Measurements from ENCODE around the gene JSRP1. TPM values are rescaled to one million over a fixed set of nuclear protein-coding genes. Genes with fewer than 3 reads are reported as not detected.
A peak's percentile ranks its signal among the peaks of the same experiment; 100 is the strongest.

The JSRP1 gene
- total RNA-seq, 1 donor from 2014 or later: not detected

DNA sequence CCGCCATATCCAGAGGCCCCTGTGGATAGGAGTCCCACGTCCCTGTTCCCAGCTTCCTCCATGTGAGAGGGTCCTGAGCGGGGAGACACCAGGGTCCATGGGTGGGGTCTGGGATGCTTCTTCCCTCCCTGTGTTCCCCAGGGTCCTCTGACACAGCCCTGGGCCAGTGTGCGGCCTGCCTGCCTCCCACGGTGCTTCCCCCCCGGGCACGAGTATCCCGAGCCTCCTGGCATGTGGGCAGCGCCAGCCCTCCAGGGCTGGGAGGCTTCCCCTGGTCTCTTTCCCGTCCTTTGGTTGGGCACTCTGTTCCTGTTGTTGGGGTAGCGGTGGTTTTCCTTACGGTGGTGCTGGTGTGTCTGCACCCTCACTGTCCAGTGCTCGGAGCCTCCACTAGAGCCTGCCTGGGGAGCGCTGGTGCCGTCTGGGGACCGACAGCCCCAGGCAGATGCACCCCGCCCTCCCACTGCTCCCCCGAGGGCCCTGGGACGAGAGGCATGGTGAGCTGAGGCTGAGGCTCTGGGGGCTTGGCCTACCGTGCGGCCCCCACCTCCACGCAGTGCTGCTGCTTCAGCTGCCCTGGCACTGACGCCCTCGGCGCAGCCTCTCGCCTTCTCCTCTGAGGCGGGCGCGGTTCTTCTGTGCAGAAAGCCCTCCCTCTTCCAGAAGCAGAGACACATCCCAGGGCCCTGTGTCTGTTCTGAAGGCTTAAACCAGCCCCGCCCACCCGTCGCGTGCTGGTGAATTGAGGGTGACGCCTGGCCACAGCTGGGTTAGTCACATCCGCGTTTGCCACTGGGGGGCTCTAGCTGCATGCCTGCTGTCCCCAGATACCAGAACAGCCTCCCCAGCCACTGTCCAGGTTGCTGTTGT lies 48.0 kb downstream of the JSRP1 start:
- Histone ChIP-seq H3K36me3 (ENCODE audit: control insufficient read depth, insufficient read depth, low read length) (peaks cover 22% of the 10 kb centered on the region), H3K4me3 (ENCODE audit: low read depth, low read length) (no peak overlapping the region), H3K27me3 (ENCODE audit: control insufficient read depth, insufficient read depth, low read length) (no peaks in the 10 kb centered on the region)
- TF ChIP-seq, protein P1, sequence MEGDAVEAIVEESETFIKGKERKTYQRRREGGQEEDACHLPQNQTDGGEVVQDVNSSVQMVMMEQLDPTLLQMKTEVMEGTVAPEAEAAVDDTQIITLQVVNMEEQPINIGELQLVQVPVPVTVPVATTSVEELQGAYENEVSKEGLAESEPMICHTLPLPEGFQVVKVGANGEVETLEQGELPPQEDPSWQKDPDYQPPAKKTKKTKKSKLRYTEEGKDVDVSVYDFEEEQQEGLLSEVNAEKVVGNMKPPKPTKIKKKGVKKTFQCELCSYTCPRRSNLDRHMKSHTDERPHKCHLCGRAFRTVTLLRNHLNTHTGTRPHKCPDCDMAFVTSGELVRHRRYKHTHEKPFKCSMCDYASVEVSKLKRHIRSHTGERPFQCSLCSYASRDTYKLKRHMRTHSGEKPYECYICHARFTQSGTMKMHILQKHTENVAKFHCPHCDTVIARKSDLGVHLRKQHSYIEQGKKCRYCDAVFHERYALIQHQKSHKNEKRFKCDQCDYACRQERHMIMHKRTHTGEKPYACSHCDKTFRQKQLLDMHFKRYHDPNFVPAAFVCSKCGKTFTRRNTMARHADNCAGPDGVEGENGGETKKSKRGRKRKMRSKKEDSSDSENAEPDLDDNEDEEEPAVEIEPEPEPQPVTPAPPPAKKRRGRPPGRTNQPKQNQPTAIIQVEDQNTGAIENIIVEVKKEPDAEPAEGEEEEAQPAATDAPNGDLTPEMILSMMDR (IDR thresholded peaks at IDR 0.05; ENCODE audit: insufficient read depth, low read length, severe bottlenecking): no peak
- peak; percentile 14 for DNase-seq (ENCODE audit: low read depth)
- no peak for FAIRE-seq

DNA sequence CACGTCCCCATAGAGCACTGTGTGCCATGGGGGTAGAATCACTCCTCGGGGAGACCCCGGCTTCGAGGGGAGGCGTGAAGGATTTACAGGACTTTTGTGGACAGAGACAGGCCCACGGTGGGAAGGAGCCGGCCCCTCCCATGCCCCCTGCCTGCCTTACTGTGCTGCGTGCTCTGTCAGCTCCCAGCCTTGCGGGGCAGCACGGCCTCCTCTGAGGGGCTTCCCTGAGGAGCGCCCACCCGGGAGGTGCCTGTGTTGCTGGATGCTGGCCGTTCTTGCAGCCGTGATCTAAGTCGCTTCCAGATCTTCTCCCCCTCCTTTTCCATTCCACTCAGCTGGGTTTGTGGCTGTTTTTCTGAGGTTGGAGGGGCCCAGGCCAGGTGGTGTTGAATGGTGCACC lies 49.2 kb downstream of the JSRP1 start:
- DNase-seq (ENCODE audit: low read depth): no peak
- Histone ChIP-seq H3K27me3 (ENCODE audit: control insufficient read depth, insufficient read depth, low read length) (no peaks in the 10 kb centered on the region), H3K36me3 (ENCODE audit: control insufficient read depth, insufficient read depth, low read length) (peaks cover 19% of the 10 kb centered on the region), H3K4me3 (ENCODE audit: low read depth, low read length) (no peak overlapping the region)
- TF ChIP-seq, protein P1 (IDR thresholded peaks at IDR 0.05; ENCODE audit: insufficient read depth, low read length, severe bottlenecking): no peak
- no peak for FAIRE-seq

DNA sequence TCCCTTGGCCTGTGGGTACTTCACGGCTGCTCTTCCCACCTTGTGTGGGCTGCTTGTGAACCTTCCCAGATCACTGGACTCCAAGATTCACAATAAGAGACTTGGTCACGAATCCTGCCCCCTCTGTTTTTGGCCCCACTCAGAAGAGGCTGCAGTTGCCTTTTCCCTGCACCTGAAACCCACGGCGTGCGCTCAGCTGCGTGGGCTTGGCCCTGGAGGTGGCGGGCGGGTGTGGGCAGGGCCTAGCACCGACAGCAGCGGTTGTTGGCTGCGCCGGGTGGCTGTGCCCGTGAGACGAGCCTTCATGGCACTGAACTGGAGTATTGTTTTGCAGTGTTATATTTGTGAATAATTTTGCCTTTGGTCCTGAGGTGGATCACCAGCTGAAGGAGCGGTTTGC lies 53.9 kb downstream of the JSRP1 start:
- no peaks in the 10 kb centered on the region for H3K27me3 ChIP-seq (ENCODE audit: control insufficient read depth, insufficient read depth, low read length)
- peaks cover 14% of the 10 kb centered on the region for H3K36me3 ChIP-seq (ENCODE audit: control insufficient read depth, insufficient read depth, low read length)
- TF ChIP-seq, protein P1 (IDR thresholded peaks at IDR 0.05; ENCODE audit: insufficient read depth, low read length, severe bottlenecking): no peak
- no peak for DNase-seq (ENCODE audit: low read depth)
- FAIRE-seq: no peak
- H3K4me3 ChIP-seq (ENCODE audit: low read depth, low read length): no peak overlapping the region

Other genes starting within 250 kb of the JSRP1 start
- 23.2 and 30.6 TPM in 2 replicates for gene BTBD2, start 240.7 kb downstream of the JSRP1 start, total RNA-seq
- 251 and 1,002 TPM in 2 replicates for gene MKNK2, start 205.2 kb downstream of the JSRP1 start, total RNA-seq
- 15.8 and 19.5 TPM in 2 replicates for gene MOB3A, start 160.1 kb downstream of the JSRP1 start, total RNA-seq
- 3.7 and 5.9 TPM in 2 replicates for gene IZUMO4, start 159.5 kb downstream of the JSRP1 start, total RNA-seq
- 72.1 and 78.3 TPM in 2 replicates for gene AP3D1, start 104.9 kb downstream of the JSRP1 start, total RNA-seq
- 3.7 and 5.2 TPM in 2 replicates for gene DOT1L, start 92.5 kb downstream of the JSRP1 start, total RNA-seq
- 49.3 and 59.8 TPM in 2 replicates for gene PLEKHJ1, start 20.1 kb downstream of the JSRP1 start, total RNA-seq
- gene SF3A2, start 19.6 kb downstream of the JSRP1 start, total RNA-seq: 24.2 and 25.1 TPM in 2 replicates
- gene AMH, start 7.1 kb downstream of the JSRP1 start, total RNA-seq: 0.26 and 0.38 TPM in 2 replicates
- not detected in 2 replicates for gene PEAK3, start 25.8 kb upstream of the JSRP1 start, total RNA-seq
- gene LINGO3, start 51.7 kb upstream of the JSRP1 start, total RNA-seq: not detected in 2 replicates
- gene LSM7, start 72.2 kb upstream of the JSRP1 start, total RNA-seq: 86.5 and 97.4 TPM in 2 replicates
- gene SPPL2B, start 72.3 kb upstream of the JSRP1 start, total RNA-seq: 10.0 and 20.6 TPM in 2 replicates
- not detected in 2 replicates for gene TMPRSS9, start 103.8 kb upstream of the JSRP1 start, total RNA-seq
- 39.5 and 44.9 TPM in 2 replicates for gene TIMM13, start 171.2 kb upstream of the JSRP1 start, total RNA-seq
- gene LMNB2, start 200.5 kb upstream of the JSRP1 start, total RNA-seq: 54.0 and 74.5 TPM in 2 replicates
- 25.8 and 26.1 TPM in 2 replicates for gene GADD45B, start 219.7 kb upstream of the JSRP1 start, total RNA-seq

Measured in bronchial epithelial cell (primary cell).